Measurements from ENCODE around the gene EDIL3. TPM values are rescaled to one million over a fixed set of nuclear protein-coding genes. Genes with fewer than 3 reads are reported as not detected.

EDIL3 gene
- total RNA-seq, 1 donor from 2014 or later, result 604 TPM

- TF ChIP-seq CTCF (IDR thresholded peaks at IDR 0.05), result no peak
These were observed 367.0 kb downstream of the EDIL3 start for GRCh38 chr5:84017523-84018172.

GRCh38 chr5:84016085-84016484 lies 368.6 kb downstream of the EDIL3 start:
- H3K27me3 Mint-ChIP-seq (ENCODE audit: low read depth), result no peaks in the 10 kb centered on the region
- no peaks in the 10 kb centered on the region for H3K9me3 Mint-ChIP-seq (ENCODE audit: low read depth)
- no peak for TF ChIP-seq CTCF (IDR thresholded peaks at IDR 0.05)
- no peak overlapping the region for H3K27ac Mint-ChIP-seq (ENCODE audit: unreplicated experiment)
- no peaks in the 10 kb centered on the region for H3K36me3 Mint-ChIP-seq (ENCODE audit: low read depth)
- DNase-seq (ENCODE audit: low spot score), result no peak
- peaks cover 55% of the 10 kb centered on the region for H3K4me1 Mint-ChIP-seq (ENCODE audit: low read depth)
- no peak overlapping the region for H3K4me3 Mint-ChIP-seq (ENCODE audit: unreplicated experiment)

More at GRCh38 chr5:84017523-84018172, 367.0 kb downstream of the EDIL3 start:
- no peaks in the 10 kb centered on the region for H3K9me3 Mint-ChIP-seq (ENCODE audit: low read depth)
- H3K4me1 Mint-ChIP-seq (ENCODE audit: low read depth), result peaks cover 50% of the 10 kb centered on the region
- DNase-seq (ENCODE audit: low spot score), result no peak
- no peaks in the 10 kb centered on the region for H3K36me3 Mint-ChIP-seq (ENCODE audit: low read depth)
- no peak overlapping the region for H3K4me3 Mint-ChIP-seq (ENCODE audit: unreplicated experiment)
- H3K27me3 Mint-ChIP-seq (ENCODE audit: low read depth), result no peaks in the 10 kb centered on the region
- no peak overlapping the region for H3K27ac Mint-ChIP-seq (ENCODE audit: unreplicated experiment)

GRCh38 chr5:84014966-84015365 lies 369.7 kb downstream of the EDIL3 start:
- Mint-ChIP-seq H3K36me3 (ENCODE audit: low read depth) (no peaks in the 10 kb centered on the region), H3K4me3 (ENCODE audit: unreplicated experiment) (no peak overlapping the region), H3K9me3 (ENCODE audit: low read depth) (no peaks in the 10 kb centered on the region), H3K27ac (ENCODE audit: unreplicated experiment) (peak overlapping the region; percentile 42), H3K4me1 (ENCODE audit: low read depth) (peaks cover 47% of the 10 kb centered on the region), H3K27me3 (ENCODE audit: low read depth) (no peaks in the 10 kb centered on the region)
- TF ChIP-seq CTCF (IDR thresholded peaks at IDR 0.05), result peak; percentile 30
- no peak for DNase-seq (ENCODE audit: low spot score)

GRCh38 chr5:83993803-83994202 lies 390.9 kb downstream of the EDIL3 start:
- no peak for DNase-seq (ENCODE audit: low spot score)

GRCh38 chr5:83991566-83992224 lies 393.0 kb downstream of the EDIL3 start:
- no peaks in the 10 kb centered on the region for H3K27me3 Mint-ChIP-seq (ENCODE audit: low read depth)
- H3K4me3 Mint-ChIP-seq (ENCODE audit: unreplicated experiment), result no peak overlapping the region
- DNase-seq (ENCODE audit: low spot score), result no peak
- H3K4me1 Mint-ChIP-seq (ENCODE audit: low read depth), result peaks cover 22% of the 10 kb centered on the region
- no peak overlapping the region for H3K27ac Mint-ChIP-seq (ENCODE audit: unreplicated experiment)
- no peaks in the 10 kb centered on the region for H3K9me3 Mint-ChIP-seq (ENCODE audit: low read depth)
- no peak for TF ChIP-seq CTCF (IDR thresholded peaks at IDR 0.05)
- peaks cover 2% of the 10 kb centered on the region for H3K36me3 Mint-ChIP-seq (ENCODE audit: low read depth)

More at GRCh38 chr5:83993803-83994202, 390.9 kb downstream of the EDIL3 start:
- H3K4me1 Mint-ChIP-seq (ENCODE audit: low read depth), result peaks cover 20% of the 10 kb centered on the region
- peaks cover 5% of the 10 kb centered on the region for H3K9me3 Mint-ChIP-seq (ENCODE audit: low read depth)
- no peaks in the 10 kb centered on the region for H3K27me3 Mint-ChIP-seq (ENCODE audit: low read depth)
- H3K4me3 Mint-ChIP-seq (ENCODE audit: unreplicated experiment), result no peak overlapping the region
- H3K36me3 Mint-ChIP-seq (ENCODE audit: low read depth), result peaks cover 14% of the 10 kb centered on the region
- TF ChIP-seq CTCF (IDR thresholded peaks at IDR 0.05), result no peak
- no peak overlapping the region for H3K27ac Mint-ChIP-seq (ENCODE audit: unreplicated experiment)
